HG02981 (cell line): Measurements from ENCODE around the gene GSTM4.

Experiments
- ATAC-seq: cut with Tn5 transposase; IDR thresholded peaks from one replicate; pipeline ENCODE4 v1.9.1; 2021; ENCODE audit warnings: mild to moderate bottlenecking, moderate library complexity; ENCODE audit not compliant: unreplicated experiment

GSTM4 gene

DNA sequence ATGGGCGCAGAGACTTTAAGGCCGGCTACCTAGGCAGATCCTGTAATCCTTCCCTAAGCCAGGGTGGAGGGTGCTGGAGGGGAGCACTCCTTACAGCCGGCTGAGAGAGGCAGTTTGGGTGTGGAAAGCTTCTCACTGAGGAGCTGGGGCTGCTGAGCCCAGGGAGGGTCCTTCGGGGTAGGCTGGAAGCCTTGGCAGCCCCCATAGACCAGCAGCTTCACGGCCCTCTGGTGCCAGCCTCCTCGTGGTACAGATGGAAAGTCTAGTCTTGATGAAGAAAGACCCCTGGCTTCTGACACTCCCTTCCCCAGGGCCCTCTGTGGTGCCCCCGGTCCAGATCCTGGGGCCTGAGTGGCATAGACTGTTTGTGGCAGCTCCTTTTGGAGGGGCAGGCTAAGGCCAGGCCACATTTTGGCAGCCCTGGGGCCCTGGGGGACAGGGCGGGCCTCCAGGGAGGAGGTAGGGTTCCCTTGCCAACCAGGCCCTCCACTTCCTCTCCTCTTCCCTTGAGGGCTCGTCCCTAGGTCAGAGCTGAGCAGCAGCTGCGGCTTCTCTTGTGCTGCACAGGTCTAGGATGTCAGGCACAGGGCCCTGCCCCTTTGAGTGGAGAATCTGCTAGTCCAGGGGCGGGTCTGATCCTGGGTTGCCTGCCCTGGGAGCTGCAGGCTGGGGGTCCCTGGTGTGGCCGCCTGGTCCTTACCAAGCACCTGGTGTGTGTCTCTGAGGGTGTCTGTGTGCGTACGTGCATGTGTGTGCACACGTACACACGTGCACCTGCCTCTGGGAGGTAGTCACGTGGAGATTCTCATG is 31.5 kb upstream of the GSTM4 start:
- ATAC-seq: no peak

DNA sequence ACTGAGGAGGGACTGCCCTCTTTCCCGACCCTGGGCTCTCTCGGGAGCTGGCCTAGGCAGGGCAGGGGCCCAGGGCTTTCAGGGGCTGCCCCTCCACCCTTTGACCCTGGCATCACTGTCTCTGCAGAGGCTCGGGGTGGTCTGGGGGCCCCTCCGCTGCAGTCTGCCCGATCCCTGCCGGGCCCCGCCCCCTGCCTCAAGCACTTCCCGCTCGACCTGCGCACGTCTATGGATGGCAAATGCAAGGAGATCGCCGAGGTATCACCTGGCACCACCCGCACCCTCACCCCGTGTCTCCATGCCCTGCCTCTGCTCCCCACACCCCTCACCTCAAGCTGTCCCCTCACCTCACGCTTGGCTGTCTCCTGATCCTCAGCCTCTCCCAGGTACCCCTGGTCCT is 30.7 kb upstream of the GSTM4 start:
- ATAC-seq: no peak

DNA sequence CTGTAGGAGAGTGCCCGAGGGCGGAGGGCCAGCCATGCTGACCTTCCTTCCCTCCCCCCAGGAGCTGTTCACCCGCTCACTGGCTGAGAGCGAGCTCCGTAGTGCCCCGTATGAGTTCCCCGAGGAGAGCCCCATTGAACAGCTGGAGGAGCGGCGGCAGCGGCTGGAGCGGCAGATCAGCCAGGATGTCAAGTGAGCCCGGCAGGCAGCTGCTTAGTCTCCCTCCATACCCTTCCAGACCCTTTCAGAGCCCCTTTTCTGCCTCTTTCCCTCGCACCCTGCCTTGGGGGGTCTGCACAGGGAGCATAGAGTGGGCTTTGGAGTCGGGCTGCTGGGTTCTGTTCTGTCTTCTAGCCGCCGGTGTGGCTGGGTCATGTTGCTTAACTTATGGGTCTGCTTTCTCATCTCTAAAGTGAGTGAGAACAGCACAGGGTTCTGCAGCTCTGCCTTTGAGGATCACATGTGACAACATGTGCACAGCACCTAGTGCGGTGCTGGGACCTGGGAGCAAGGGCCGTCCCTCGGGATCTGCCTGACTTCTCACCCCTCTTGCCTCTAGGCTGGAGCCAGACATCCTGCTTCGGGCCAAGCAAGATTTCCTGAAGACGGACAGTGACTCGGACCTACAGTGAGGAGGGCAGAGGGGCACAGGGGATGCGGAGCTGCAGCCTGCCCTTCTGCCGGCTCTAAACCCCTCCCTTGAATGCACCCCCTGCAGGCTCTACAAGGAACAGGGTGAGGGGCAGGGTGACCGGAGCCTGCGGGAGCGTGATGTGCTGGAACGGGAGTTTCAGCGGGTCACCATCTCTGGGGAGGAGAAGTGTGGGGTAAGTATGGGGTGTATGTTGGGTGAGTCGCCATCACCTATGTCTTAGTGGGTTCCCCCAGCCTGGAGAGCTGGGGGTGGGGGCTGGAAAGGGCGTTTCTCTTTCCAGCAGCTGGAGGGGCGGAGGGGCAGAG is 30.0 kb upstream of the GSTM4 start:
- no peak for ATAC-seq

DNA sequence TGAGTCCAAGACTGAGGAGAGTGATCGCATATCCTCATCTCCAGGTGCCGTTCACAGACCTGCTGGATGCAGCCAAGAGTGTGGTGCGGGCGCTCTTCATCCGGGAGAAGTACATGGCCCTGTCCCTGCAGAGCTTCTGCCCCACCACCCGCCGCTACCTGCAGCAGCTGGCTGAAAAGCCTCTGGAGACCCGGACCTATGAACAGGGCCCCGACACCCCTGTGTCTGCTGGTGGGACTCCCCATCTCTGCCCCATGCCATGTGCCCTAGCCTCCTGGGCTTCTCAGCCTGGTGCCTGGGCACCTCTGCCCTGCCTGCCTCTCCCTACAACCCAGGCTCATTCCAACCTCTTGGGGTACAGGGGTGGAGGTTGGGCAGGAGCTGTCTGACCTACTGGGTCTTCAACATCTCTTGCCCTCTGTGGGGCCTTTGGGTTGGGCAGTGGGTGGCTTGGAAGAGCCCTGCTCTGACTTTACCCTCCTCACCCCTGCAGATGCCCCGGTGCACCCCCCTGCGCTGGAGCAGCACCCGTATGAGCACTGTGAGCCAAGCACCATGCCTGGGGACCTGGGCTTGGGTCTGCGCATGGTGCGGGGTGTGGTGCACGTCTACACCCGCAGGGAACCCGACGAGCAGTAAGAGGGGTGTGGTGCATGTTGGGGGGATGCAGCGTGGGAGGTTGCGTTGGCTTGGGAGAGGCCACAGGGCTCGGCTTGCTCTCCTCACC is 29.1 kb upstream of the GSTM4 start:
- ATAC-seq: no peak

DNA sequence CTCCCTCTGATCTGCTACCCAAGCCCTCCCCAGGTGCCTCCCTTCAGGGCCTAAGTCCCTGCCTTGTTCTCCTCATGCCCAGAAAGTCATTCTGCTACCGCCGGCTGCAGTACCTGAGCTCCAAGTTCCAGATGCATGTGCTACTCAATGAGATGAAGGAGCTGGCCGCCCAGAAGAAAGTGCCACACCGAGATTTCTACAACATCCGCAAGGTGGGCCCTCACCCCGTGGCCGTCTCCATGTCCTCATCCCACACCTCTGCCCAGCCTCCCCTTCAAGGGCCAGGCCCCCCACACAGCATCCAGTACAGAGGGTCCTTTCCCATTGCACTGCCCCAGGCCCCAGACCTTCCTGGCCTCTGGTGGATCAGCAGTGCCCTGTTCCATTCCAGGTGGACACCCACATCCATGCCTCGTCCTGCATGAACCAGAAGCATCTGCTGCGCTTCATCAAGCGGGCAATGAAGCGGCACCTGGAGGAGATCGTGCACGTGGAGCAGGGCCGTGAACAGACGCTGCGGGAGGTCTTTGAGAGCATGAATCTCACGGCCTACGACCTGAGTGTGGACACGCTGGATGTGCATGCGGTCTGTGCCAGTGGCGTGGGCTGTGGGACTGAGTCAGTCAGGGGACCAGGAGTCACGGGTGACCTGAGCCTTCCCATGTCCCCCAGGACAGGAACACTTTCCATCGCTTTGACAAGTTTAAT is 28.1 kb upstream of the GSTM4 start:
- ATAC-seq: no peak

DNA sequence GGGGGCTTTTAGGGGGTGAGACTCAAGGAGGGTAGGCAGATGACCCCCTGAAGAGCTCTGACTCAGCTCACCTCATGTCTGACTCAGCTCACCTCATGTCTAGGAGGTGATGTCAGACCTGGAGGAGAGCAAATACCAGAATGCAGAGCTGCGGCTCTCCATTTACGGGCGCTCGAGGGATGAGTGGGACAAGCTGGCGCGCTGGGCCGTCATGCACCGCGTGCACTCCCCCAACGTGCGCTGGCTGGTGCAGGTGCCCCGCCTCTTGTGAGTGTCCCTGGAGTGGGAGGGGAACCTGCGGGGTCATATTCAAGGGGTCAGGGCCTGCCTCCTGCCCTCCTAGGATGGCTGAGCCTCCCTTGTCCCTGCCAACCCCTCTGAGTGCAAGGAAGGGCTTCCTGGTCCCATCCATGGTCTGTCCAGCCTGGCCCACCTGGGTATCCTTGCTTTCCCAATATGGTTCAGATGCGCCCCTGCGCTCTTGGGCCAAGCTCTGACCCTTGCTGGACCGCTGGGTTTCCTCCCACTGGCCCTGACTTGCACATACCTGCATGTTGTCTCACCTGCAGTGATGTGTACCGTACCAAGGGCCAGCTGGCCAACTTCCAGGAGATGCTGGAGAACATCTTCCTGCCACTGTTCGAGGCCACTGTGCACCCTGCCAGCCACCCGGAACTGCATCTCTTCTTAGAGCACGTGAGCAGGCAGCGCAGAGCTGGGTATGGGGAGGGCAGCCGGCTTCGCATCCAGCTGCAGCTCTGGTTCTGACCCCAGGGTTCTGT is 27.2 kb upstream of the GSTM4 start:
- no peak for ATAC-seq

DNA sequence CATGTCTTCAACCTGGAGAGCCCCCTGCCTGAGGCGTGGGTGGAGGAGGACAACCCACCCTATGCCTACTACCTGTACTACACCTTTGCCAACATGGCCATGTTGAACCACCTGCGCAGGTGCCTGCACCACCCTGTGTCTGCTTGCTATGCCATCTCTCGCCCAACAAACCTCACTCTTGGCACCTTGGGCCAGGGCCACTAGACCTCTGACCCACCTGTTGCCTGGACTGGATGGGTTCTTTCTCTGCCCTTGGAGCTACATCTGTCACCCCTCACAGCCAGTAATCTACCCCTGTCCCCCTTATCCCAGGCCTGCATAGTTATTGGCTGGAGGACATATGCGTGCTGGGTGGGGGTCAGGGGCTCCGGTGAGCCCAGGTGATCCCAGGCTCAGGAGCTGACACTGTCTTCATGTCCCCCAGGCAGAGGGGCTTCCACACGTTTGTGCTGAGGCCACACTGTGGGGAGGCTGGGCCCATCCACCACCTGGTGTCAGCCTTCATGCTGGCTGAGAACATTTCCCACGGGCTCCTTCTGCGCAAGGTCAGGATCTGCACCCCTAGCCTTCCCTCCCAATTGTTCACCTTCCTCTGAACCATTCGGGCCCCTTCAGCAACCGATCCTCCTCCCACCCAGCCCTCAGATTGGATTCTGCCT is 26.4 kb upstream of the GSTM4 start:
- ATAC-seq: no peak

DNA sequence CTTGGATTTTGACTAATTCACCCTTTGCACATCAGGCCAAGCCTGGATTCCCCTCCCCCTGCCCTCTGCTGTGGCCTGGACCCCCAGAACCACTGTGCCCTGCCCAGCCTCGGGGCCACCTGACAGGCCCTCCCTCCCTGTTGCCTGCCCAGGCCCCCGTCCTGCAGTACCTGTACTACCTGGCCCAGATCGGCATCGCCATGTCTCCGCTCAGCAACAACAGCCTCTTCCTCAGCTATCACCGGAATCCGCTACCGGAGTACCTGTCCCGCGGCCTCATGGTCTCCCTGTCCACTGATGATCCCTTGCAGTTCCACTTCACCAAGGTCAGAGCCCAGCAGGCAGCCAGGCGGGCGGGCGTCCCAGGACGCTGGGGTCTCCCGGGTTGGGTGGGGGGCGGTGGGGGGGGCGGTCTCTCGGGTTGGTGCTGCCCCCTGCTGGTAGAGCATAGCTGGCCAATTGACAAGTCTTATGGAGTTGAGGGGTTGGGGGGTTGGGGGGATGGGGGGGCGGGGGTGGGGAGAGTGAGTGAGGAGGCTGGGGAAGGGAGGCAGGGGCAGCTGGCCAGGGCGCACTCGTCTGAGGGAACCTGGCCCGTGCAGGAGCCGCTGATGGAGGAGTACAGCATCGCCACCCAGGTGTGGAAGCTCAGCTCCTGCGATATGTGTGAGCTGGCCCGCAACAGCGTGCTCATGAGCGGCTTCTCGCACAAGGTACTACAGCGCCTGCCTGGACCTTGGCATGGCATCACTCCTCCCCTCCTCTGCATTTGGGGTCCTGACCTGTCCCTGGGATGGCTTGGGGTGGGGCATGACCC is 25.6 kb upstream of the GSTM4 start:
- no peak for ATAC-seq

DNA sequence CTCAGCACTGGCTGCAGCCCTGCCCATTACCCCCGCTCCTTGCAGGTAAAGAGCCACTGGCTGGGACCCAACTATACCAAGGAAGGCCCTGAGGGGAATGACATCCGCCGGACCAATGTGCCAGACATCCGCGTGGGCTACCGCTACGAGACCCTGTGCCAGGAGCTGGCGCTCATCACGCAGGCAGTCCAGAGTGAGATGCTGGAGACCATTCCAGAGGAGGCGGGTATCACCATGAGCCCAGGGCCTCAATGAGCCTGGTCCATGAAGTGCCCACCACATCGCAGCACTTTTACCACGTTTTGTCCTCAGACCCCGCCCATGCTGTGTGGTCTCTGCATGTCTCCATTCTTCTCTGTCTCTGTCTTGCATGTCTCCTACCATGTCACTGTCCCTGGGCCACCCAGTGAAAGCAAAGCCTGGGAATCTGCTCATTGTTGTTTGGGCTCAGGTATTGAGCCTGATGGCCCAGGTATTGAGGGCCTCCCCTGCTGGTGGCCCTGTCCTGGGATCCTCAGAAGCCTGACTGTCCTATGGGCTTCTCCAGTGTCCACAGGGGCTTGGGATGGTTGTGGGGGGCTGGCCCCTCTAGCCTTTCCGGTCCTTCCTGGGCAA is 24.9 kb upstream of the GSTM4 start:
- no peak for ATAC-seq

DNA sequence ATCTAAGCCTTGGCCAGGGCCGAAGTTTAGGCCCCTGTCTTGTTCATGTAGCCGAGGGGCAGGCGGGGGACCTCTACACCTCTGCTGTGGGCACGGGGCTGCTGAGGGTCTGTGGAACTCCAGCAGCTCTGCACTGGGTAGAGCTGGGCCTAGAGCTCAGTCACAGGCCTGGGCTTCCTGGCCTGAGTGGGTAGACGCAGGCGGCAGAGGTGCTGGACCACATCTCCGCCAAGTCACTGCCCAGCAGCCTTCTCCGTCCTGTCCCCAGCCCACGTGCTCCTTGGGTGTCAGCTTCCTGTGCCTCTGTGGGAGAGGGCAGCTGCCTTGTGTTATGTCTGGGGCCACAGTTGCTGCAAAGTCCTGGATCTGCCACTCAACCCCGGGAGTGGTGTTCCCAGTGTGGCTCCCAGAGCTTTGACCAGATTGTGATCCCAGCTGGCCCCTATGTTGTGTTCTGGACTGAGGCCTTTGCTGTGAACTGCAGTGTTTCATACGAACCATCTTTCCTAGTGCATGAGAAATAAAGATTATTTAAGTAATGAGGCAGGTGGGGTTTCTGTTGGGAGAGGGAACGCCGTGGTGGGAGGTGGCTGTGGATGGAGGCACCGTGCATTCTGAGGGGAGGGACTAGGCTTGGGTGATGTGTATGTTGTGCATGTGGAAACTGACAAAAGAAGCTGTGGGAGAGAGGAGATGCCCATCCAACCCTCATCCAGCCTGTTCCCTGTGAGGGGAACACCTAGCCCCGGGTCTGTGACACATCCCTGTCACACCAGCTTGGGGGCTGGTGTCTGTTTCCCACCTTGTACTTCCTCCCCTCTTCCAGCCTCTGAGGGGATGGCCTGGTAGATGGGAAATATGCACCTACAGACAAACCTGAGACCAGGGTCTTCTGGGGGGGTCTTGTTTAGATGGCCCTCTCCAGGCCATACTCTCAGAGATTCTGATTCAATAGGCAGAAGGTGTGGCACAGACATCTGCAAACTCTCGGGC is 24.1 kb upstream of the GSTM4 start:
- no peak for ATAC-seq

DNA sequence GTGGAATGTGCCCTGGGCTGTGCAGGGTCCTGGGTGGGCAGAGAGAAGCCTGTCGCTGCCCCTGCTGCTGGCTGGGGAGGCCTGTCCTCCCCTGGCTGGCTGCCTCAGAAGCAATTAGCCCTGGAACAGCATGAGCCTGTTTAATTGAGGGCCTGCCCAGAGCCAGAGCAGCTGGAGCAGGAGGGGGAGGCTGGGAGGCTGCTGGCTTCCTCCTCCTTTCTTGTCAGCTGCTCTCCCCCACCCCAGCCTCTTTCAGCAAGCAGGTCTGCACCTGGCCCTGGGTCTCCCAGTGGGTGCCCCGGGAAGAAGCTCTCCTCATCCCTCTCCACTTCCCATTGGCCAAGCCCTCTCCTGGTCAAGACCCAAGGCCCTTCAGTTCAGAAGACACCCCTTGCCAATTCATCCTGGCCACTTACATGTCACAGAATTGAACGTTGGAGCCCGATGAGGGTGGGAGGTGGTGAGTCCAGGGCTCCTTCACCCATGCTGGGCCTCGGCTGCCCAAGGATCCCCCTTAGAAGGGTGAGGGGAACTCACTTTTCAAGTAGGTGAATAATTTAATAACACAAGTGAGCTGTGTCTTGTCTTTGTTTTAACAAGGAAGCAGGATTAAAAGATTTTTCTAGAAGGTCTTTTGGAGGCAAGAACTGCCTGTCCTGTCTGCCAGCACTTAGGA is 23.1 kb upstream of the GSTM4 start:
- ATAC-seq: no peak

DNA sequence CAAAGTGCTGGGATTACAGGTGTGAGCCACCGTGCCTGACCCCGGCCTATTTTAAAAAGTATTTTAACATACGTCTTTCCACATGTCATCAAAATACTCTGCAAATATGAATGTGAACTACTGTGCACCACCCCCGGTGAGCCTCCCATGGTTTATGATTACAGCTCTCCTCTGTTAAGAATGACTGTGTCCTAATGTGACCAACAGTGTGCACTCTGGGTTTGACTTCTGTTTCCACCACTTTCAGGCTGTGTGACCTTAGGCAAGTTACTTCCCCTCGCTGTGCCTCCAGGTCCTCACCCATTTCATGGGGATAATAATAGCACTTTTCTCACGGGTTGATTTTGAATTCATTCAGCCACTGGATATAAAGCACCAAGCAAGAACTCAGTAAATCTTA is 21.6 kb upstream of the GSTM4 start:
- no peak for ATAC-seq

DNA sequence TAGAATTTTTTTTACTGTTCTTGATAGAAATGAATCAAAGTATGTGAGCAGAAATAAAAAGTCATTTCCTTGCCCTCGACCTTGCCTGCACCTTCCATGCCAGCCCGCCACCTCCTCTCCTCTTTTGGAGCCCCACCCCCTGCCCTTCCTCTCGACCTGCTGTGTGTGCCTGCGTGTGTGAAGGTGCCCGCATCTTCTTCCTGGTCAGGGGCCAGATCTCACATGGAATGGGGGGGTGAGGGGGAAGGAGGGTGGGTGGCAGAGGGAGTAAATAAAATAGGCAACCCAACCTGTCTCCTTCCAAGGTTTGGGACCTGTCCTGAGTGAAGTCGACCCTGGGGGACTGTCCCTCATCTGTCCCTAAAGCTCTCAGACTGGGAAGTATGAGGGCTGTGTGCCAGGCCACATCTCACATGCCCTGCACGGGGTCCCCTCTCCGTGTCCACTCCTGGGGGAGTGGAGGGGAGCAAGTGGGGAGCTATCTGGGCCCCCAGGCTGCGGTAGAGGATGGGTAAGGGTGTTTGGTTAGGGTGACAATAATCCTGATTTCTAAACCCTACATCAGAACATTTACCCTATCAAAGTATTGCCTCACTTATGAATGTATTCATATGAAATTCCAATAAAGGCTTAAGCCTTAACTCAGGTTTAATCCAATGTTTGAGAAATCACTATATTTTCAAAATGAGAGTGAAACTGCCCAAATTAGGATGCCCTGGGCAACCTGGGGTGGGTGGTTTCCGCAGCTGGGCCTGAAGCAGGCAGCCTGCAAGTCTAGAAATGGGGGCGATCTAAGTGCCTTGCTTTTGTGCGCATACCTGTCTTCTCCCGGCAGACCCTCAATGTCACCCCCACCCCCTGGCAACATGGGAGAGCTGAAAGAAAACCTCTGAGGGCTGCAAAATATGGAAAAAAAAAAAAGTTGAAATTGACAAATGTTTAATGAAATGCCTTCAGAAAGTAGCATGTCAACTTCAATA is 20.8 kb upstream of the GSTM4 start:
- ATAC-seq: no peak

DNA sequence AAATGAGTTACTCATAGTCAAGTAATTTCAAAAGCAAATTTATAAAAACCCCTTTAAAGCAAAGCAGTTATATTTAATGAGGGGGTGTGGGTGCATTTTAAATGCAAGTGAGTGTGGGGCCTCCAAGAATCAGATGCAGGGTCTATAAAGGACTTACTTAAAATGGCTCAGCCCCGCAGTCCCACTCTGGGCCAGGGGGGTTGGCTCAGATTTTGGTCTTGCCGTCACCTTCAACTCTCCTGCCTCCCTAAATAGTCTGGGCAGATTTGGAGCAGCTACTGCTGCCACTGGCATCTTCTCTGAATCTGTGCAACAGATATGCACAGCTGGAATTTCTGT is 20.1 kb upstream of the GSTM4 start:
- no peak for ATAC-seq

DNA sequence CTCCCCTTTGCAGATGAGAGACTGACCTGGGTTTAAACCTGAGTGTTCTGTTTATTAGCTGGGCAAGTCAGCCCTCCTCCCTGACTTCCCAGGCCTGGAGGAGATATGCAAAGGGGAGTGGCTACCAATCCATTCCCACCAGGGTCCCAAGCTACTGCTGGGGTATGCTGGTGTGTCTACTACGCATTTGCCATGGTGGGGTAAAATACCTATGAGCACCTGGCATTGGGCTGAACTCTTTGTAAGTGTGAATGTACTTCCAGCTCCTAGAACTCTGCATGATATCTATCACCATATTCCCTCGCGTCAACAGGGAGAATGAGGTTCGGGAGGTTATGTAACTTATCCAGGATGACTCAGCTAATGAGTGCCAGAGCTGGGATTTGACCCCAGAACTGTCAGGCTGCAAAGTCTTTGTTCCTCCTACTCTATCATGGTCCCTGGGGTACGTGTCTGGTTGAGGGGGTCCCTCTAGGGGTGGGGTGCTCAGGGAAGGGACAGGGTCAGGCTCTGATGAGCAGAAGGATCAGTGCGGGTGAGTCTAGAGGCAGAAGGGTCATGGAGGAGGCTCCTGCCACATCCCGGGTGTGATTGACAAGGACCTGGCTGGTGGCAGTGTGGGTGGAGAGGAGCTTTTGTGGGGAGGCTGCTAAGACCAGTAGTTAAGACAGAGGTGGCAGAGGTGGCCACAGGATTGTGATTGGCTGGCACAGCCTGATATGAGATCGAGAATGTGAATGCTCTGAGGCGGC is 19.5 kb upstream of the GSTM4 start:
- ATAC-seq: no peak
